Keratinocyte (primary cell): ENCODE results near the gene HCN1. TPM values are rescaled to one million over a fixed set of nuclear protein-coding genes. Genes with fewer than 3 reads are reported as not detected.

Source experiments
- DNase-seq: peaks from one replicate; pipeline ENCODE4 v3.0.0-alpha.2; 2011; ENCODE audit warnings: low read depth, missing footprints, low spot score
- FAIRE-seq: peaks from 2 replicates; lab custom pipeline; 2011; peaks lifted over from hg19 to GRCh38; lab: Jason Lieb, UNC
- H2AFZ ChIP-seq: 2 replicates; pipeline ENCODE4 v1.6.0; 2012; ENCODE audit warnings: low read length, control low read depth, inconsistent platforms; ENCODE audit not compliant: control insufficient read depth
- H3K27ac ChIP-seq: 2 replicates; pipeline ENCODE4 v1.5.1; 2011; ENCODE audit warnings: low read length; ENCODE audit not compliant: control insufficient read depth, insufficient read depth
- H3K27me3 ChIP-seq: 3 replicates; pipeline ENCODE4 v1.6.0; 2011; ENCODE audit warnings: low read length; ENCODE audit not compliant: control insufficient read depth, insufficient read depth; ENCODE audit errors: extremely low read depth
- H3K36me3 ChIP-seq, 2 experiments: 2 replicates in 1 of 2; 3 replicates in 1 of 2; pipeline ENCODE4 v1.5.1; 2011; ENCODE audit warnings: low read length in 2 of 2, mild to moderate bottlenecking in 1 of 2; ENCODE audit not compliant: control insufficient read depth in 2 of 2, insufficient read depth in 2 of 2; ENCODE audit errors: extremely low read depth in 1 of 2
- H3K4me1 ChIP-seq: 3 replicates; pipeline ENCODE4 v1.5.1; 2011; ENCODE audit warnings: low read length; ENCODE audit not compliant: control insufficient read depth, insufficient read depth; ENCODE audit errors: extremely low read depth
- H3K4me2 ChIP-seq: 3 replicates; pipeline ENCODE4 v1.6.0; 2011; ENCODE audit warnings: low read depth, low read length; ENCODE audit not compliant: control insufficient read depth, insufficient read depth; ENCODE audit errors: extremely low read depth
- H3K4me3 ChIP-seq, 3 experiments: fragments of 200-600 bp in 1 of 3; sonication (generic) in 1 of 3; 2 replicates in 2 of 3; 3 replicates in 1 of 3; pipeline ENCODE4 v1.5.1; 2011 to 2016; ENCODE audit warnings: low read length in 3 of 3, mild to moderate bottlenecking in 3 of 3, control low read depth in 2 of 3, inconsistent platforms in 1 of 3, low read depth in 1 of 3, mixed read lengths in 1 of 3, mixed run types in 1 of 3, moderate library complexity in 1 of 3; ENCODE audit not compliant: control insufficient read depth in 2 of 3, insufficient read depth in 2 of 3; ENCODE audit errors: extremely low read depth in 1 of 3
- H3K79me2 ChIP-seq: 2 replicates; pipeline ENCODE4 v1.6.0; 2012; ENCODE audit warnings: low read length; ENCODE audit not compliant: control insufficient read depth, insufficient read depth
- H3K9ac ChIP-seq: 3 replicates; pipeline ENCODE4 v1.6.0; 2011; ENCODE audit warnings: low read length; ENCODE audit not compliant: control insufficient read depth, insufficient read depth; ENCODE audit errors: extremely low read depth
- H3K9me1 ChIP-seq: 3 replicates; pipeline ENCODE4 v1.6.0; 2011; ENCODE audit warnings: low read length; ENCODE audit not compliant: control insufficient read depth, insufficient read depth; ENCODE audit errors: extremely low read depth
- H3K9me3 ChIP-seq: 2 replicates; pipeline ENCODE4 v1.5.1; 2012; ENCODE audit warnings: low read depth, low read length; ENCODE audit not compliant: control insufficient read depth
- H4K20me1 ChIP-seq: 3 replicates; pipeline ENCODE4 v1.6.0; 2011; ENCODE audit warnings: low read length; ENCODE audit not compliant: control insufficient read depth, insufficient read depth; ENCODE audit errors: extremely low read depth
- CTCF ChIP-seq, 3 experiments: IDR thresholded peaks in 1 of 3; conservative IDR thresholded peaks in 1 of 3; optimal IDR thresholded peaks in 1 of 3; 2 replicates in 2 of 3; 3 replicates in 1 of 3; pipeline versions ENCODE3 to v1.5.1; 2011; ENCODE audit warnings: low read length in 3 of 3, mild to moderate bottlenecking in 3 of 3, moderate library complexity in 2 of 3, control low read depth in 1 of 3, inconsistent platforms in 1 of 3; ENCODE audit not compliant: insufficient read depth in 2 of 3; ENCODE audit errors: extremely low read depth in 1 of 3
- EZH2 ChIP-seq: IDR thresholded peaks from one replicate; pipeline ENCODE4 v1.6.1; 2012; ENCODE audit warnings: inconsistent platforms, mild to moderate bottlenecking, low read length, moderate library complexity
- dilution Hi-C: fragments of 300-500 bp; cut with MboI; formaldehyde crosslinking; loops from one replicate; pipeline ENCODE4 v1.7.0; 2020; ENCODE audit warnings: low sequenced_read_pairs; ENCODE audit not compliant: extremely low pct_ligation_motif_present
- polyA plus RNA-seq, 5 experiments: library from polyadenylated mRNA; depleted of rRNA in 3 of 5; stranded (reverse) in 3 of 5; stranded (forward) in 1 of 5; unstranded in 1 of 5; fragments of >200 nt; gene quantifications; 1 replicate in 1 of 5; 2 replicates in 3 of 5; 3 replicates in 1 of 5; pipeline versions ENCODE4 v1.2.1 to v1.2.3, GENCODE V29; 2011 to 2012; ENCODE audit warnings: missing spikeins in 2 of 5, low read depth in 1 of 5, low replicate concordance in 1 of 5

Gene HCN1
- polyA plus RNA-seq, 1 donor (not counting 4 experiments of a cell fraction or from before 2014, with no cell fraction given) = not detected

DNA sequence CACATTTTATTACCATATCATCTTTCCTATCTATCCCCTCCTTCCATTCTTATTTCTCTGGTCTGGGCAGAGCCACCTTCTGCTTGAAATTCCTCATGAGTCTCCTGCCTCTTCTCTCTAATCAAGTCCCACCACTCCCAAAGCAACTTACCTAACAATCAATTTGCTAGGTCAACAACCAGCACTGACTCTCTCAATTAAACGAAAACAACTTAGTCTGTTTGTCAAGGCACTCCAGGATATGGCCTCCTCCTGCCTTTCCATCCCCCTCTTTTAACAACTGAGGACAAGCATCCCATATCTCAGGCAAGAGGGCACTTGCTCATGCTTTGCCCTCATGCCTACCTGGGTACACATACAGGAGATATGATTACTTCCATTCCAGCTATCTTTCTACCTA, 47.4 kb downstream of the HCN1 start:
- no peaks in the 10 kb centered on the region for H4K20me1 ChIP-seq
- H3K9me1 ChIP-seq = no peaks in the 10 kb centered on the region
- H3K79me2 ChIP-seq = no peaks in the 10 kb centered on the region
- dilution Hi-C loops = no loop called here
- no peak overlapping the region for H3K4me3 ChIP-seq
- FAIRE-seq (no peak), DNase-seq (no peak)
- no peak overlapping the region for H3K27ac ChIP-seq
- no peak for TF ChIP-seq EZH2
- TF ChIP-seq CTCF (optimal IDR thresholded peaks at IDR 0.05 in 1 of 3, IDR thresholded peaks at IDR 0.05 in 1 of 3, conservative IDR thresholded peaks at IDR 0.05 in 1 of 3; ENCODE audit: extremely low read depth in 1 of 3, insufficient read depth in 2 of 3, low read length in 3 of 3) = no peak
- no peaks in the 10 kb centered on the region for H3K4me1 ChIP-seq
- no peak overlapping the region for H3K9ac ChIP-seq
- no peaks in the 10 kb centered on the region for H3K36me3 ChIP-seq
- H3K4me2 ChIP-seq = no peak overlapping the region
- no peaks in the 10 kb centered on the region for H3K9me3 ChIP-seq
- no peaks in the 10 kb centered on the region for H3K27me3 ChIP-seq
- H2AFZ ChIP-seq = no peak overlapping the region

GRCh38 chr5:45643056-45643455, 53.1 kb downstream of the HCN1 start:
- no peak for TF ChIP-seq CTCF (optimal IDR thresholded peaks at IDR 0.05 in 1 of 3, IDR thresholded peaks at IDR 0.05 in 1 of 3, conservative IDR thresholded peaks at IDR 0.05 in 1 of 3; ENCODE audit: extremely low read depth in 1 of 3, insufficient read depth in 2 of 3, low read length in 3 of 3)
- Histone ChIP-seq H3K4me1 (no peaks in the 10 kb centered on the region), H3K9ac (no peak overlapping the region), H3K27ac (no peak overlapping the region), H3K27me3 (no peaks in the 10 kb centered on the region), H3K9me3 (no peaks in the 10 kb centered on the region), H3K9me1 (no peaks in the 10 kb centered on the region), H3K36me3 (no peaks in the 10 kb centered on the region), H3K4me3 (no peak overlapping the region), H3K79me2 (no peaks in the 10 kb centered on the region), H4K20me1 (no peaks in the 10 kb centered on the region), H3K4me2 (no peak overlapping the region), H2AFZ (no peak overlapping the region)
- no peak for DNase-seq
- no peak for FAIRE-seq
- dilution Hi-C loops = no loop called here
